Fibroblast of lung (primary cell): Measurements from ENCODE around the gene KCTD16.

Source experiments
- CTCF ChIP-seq, 2 donors: IDR thresholded peaks in 1 of 2; conservative IDR thresholded peaks in 1 of 2; 1 replicate in 1 of 2; 2 replicates in 1 of 2; pipeline ENCODE4 v1.5.1; 2011 to 2012; ENCODE audit warnings: low read length in 2 of 2, control low read depth in 1 of 2, inconsistent platforms in 1 of 2, low read depth in 1 of 2, mild to moderate bottlenecking in 1 of 2
- EZH2 ChIP-seq: IDR thresholded peaks from 2 replicates; pipeline ENCODE4 v1.5.1; 2012; ENCODE audit warnings: low read length, control low read depth, mild to moderate bottlenecking; ENCODE audit errors: missing control alignments

- TF ChIP-seq CTCF (conservative IDR thresholded peaks at IDR 0.05 in 1 of 2, IDR thresholded peaks at IDR 0.05 in 1 of 2; ENCODE audit: low read depth in 1 of 2, low read length in 2 of 2) (no peak), EZH2 (no peak)
Observed at GRCh38 chr5:144249755-144250464, 79.2 kb downstream of the KCTD16 start.
